Mucosa of descending colon (tissue), 3 donors: Measurements from ENCODE around the gene SSBP3. TPM values are rescaled to one million over a fixed set of nuclear protein-coding genes. Genes with fewer than 3 reads are reported as not detected.

Source experiments
- ATAC-seq: fragments of 200-7000 bp; cut with Tn5 transposase; one replicate; pipeline ENCODE4 v1.9.1; 2020; ENCODE audit warnings: mild to moderate bottlenecking, moderate library complexity
- DNase-seq, 3 donors: peaks; one replicate each; pipeline ENCODE4 v3.0.0-alpha.2; 2020
- H3K36me3 ChIP-seq: fragments of 200-600 bp; one replicate; pipeline ENCODE4 v1.8.0; 2021; ENCODE audit warnings: low read depth, mild to moderate bottlenecking
- H3K4me1 ChIP-seq: fragments of 200-600 bp; one replicate; pipeline ENCODE4 v1.8.0; 2021; ENCODE audit warnings: low read depth, mild to moderate bottlenecking
- H3K4me3 ChIP-seq: fragments of 200-600 bp; one replicate; pipeline ENCODE4 v1.8.0; 2021; ENCODE audit warnings: mild to moderate bottlenecking
- H3K9me3 ChIP-seq: fragments of 200-600 bp; one replicate; pipeline ENCODE4 v1.8.0; 2021; ENCODE audit warnings: mild to moderate bottlenecking
- CTCF ChIP-seq: fragments of 200-600 bp; IDR thresholded peaks from one replicate; pipeline ENCODE4 v1.8.0; 2022; ENCODE audit warnings: antibody characterized with exemption, mild to moderate bottlenecking
- intact Hi-C, 2 donors: fragments of 100-400 bp; cut with DNase I in 1 of 2; cut with micrococcal nuclease in 1 of 2; formaldehyde crosslinking; loops; one replicate each; pipeline versions ENCODE4 v1.11.0 to v1.11.1; 2022; cut with DNase I, micrococcal nuclease
- total RNA-seq, 3 donors: library from RNA; stranded (reverse); fragmentation: NEBNext Ultra II Directional in 2 of 3; extraction: Animal tissue kit (Norgen Biotek cat#: 25700) in 2 of 3; gene quantifications; one replicate each; pipeline versions ENCODE4 v1.2.1 to v1.2.4, GENCODE V29; 2021 to 2023
- donor health status: DM: no; HTN: no; CAD: no; lungs with moderate emphysema.
- donor health status: DM: no; HTN: no; CAD: no.
- donor health status: DM: no; HTN: yes; CAD: no.

Gene SSBP3
- total RNA-seq, 3 donors from 2014 or later: 77.8 to 85.1 (median 82.0) TPM

GRCh38 chr1:54325284-54325683 is 80.9 kb downstream of the SSBP3 start:
- no peak for DNase-seq
- intact Hi-C loops: no loop called here
- H3K9me3 ChIP-seq: no peaks in the 10 kb centered on the region
- TF ChIP-seq CTCF: no peak
- no peak for ATAC-seq
- H3K36me3 ChIP-seq: no peaks in the 10 kb centered on the region
- peaks cover 16% of the 10 kb centered on the region for H3K4me1 ChIP-seq
- no peak overlapping the region for H3K4me3 ChIP-seq

DNA sequence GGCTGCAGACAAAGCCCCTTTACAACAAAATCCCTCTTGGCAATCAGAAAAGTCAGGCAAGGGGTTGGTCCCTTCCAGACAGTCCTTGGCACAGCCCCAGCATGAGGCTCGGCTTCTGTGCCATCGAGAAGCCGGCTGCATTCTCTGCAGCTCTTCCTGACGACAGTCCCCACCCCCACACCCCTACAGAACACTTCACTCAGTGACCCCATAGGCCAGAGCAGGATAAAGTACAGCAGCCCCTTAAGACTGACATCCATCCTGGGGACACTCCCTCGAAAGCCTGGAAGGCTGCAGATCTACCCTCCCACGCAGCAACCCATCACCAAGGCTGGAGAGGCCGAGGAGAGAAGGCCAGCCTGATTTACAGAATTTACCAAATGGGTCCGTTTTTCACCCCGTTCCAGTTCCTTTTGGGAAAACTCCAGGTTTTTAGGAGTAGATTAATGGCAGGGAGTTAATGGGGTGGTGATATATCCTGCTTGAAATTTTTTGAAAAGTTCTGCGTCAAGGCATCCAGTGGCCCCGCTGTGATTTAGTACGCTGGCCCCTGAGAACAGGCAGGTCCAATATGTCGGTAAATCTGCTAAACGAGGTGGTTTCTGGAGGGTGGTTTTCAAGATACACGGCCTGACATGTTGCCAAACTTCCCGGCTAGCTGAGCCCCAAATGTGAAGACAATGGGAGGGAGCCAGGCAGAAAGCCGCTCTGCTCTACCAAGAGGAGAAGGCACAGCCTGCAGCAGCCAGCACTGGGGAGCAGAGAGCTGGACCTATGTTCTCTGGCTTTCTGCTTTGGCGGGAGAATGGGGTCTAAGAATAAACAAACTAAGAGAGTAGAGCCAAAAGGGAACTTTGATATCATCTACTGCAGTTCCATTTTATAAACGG is 81.7 kb downstream of the SSBP3 start:
- peaks cover 16% of the 10 kb centered on the region for H3K4me1 ChIP-seq
- no peak for TF ChIP-seq CTCF
- no peaks in the 10 kb centered on the region for H3K36me3 ChIP-seq
- H3K9me3 ChIP-seq: no peaks in the 10 kb centered on the region
- ATAC-seq (peak; percentile 4), DNase-seq (no peak)
- H3K4me3 ChIP-seq: no peak overlapping the region
- intact Hi-C loops: no loop called here

- H3K4me3 ChIP-seq: no peak overlapping the region
- DNase-seq (no peak), ATAC-seq (no peak)
- intact Hi-C loops: no loop called here
- TF ChIP-seq CTCF: no peak
- peaks cover 16% of the 10 kb centered on the region for H3K4me1 ChIP-seq
- no peaks in the 10 kb centered on the region for H3K9me3 ChIP-seq
- H3K36me3 ChIP-seq: no peaks in the 10 kb centered on the region
Observed at GRCh38 chr1:54323921-54324250, 82.3 kb downstream of the SSBP3 start.

- DNase-seq (peak in 2 of 3 donors; percentile 56 to 68), ATAC-seq (peak; percentile 45)
- Histone ChIP-seq H3K4me3 (no peak overlapping the region), H3K36me3 (no peaks in the 10 kb centered on the region), H3K9me3 (no peaks in the 10 kb centered on the region), H3K4me1 (peaks cover 15% of the 10 kb centered on the region)
- intact Hi-C loops: no loop called here
- TF ChIP-seq CTCF: no peak
Observed at GRCh38 chr1:54323324-54323739, 82.9 kb downstream of the SSBP3 start.

GRCh38 chr1:54318246-54318814 is 87.9 kb downstream of the SSBP3 start:
- ATAC-seq: no peak
- no peak overlapping the region for H3K4me3 ChIP-seq
- intact Hi-C loops: no loop called here
- H3K4me1 ChIP-seq: peaks cover 10% of the 10 kb centered on the region
- TF ChIP-seq CTCF: no peak
- no peak for DNase-seq
- H3K36me3 ChIP-seq: no peaks in the 10 kb centered on the region
- no peaks in the 10 kb centered on the region for H3K9me3 ChIP-seq
